GM10266 (cell line): ENCODE measurements around the gene GTF2F2.

Experiments
- DNase-seq: peaks from one replicate; pipeline ENCODE4 v3.0.0; 2012; ENCODE audit errors: extremely low spot score
- CTCF ChIP-seq: IDR thresholded peaks from 2 replicates; pipeline ENCODE4 v1.5.1; 2012; ENCODE audit warnings: mild to moderate bottlenecking, low read depth; ENCODE audit not compliant: control insufficient read depth, insufficient read depth; ENCODE audit errors: missing control alignments

GTF2F2 gene

GRCh38 chr13:45327253-45327955 lies 207.1 kb downstream of the GTF2F2 start:
- DNase-seq = no peak
- no peak for TF ChIP-seq CTCF

DNA sequence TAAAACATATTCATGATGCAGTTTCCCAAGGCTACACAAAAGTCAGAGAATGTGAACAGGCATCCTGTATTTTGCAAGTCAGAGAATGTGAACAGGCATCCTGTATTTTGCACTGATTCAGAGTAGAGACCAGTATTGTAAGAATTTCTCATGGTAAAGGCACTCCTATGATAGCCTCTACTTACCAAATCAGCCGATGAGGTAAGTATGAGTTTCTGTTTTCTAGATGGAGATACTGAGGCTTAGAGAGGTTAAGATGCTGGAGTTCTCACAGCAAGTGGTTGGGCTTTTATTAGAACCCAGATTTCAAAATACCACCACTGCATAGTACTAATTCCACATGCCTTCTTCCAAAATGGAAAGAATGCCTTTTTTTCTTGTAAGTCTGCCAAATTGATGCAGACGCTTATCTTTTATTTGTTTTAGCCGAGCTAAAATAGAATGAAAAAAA lies 208.4 kb downstream of the GTF2F2 start:
- no peak for DNase-seq
- TF ChIP-seq CTCF = no peak

- DNase-seq = no peak
- no peak for TF ChIP-seq CTCF
These were observed 210.9 kb downstream of the GTF2F2 start for GRCh38 chr13:45331123-45331619.

- no peak for DNase-seq
- no peak for TF ChIP-seq CTCF
These were observed 211.4 kb downstream of the GTF2F2 start for GRCh38 chr13:45331692-45332035.

GRCh38 chr13:45332036-45332830 lies 211.9 kb downstream of the GTF2F2 start:
- no peak for DNase-seq
- TF ChIP-seq CTCF = no peak

DNA sequence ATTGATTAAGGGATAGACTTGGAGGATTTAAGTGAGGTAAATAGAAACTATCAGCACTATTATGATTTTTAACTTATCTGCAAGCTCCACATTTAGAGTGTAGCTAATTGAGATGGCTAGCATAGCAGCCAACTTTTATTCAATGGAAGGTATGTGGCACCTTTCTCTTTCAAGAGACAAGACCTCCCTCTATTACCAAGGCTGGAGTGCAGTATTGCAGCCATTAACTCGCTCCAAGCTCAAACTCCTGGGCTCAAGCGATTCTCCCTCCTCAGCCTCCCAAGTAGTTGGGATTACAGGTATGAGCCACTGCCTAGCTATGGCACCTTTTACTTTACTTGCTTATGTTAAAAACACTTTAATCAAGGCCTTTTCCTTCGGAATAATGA lies 212.5 kb downstream of the GTF2F2 start:
- no peak for TF ChIP-seq CTCF
- no peak for DNase-seq
